HG03097 (cell line): ENCODE measurements around the gene LILRB3.
"Not testable (repeated sequence)": the region's sequence is repeated elsewhere in the genome, so short reads cannot be mapped to it uniquely, and the experiment has no call there.

Source experiments
- ATAC-seq: cut with Tn5 transposase; IDR thresholded peaks from one replicate; pipeline ENCODE4 v1.9.1; 2021; ENCODE audit not compliant: unreplicated experiment, low FRiP score

The LILRB3 gene

GRCh38 chr19:54214217-54214616 lies 8.6 kb downstream of the LILRB3 start:
- ATAC-seq, result not testable (repeated sequence)

DNA sequence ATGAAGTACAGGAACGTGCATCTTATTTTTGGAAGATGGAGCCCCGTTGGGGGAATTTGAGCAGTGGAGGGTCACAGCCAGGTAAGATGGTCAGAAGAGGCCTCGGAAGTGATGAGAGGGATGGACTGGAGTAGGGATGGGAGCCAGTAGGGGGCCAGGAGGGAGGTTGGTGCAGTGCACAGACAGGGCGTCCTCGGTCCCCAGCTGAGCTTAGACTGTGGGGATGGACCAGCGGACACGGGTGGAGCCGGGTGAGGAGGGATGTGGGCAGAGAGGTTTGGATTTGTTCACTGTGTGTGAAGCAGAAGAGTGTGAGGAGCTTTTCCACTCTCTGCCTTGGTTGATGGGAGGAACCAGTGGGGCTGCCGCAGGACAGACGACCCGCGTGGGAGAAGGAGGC lies 11.6 kb downstream of the LILRB3 start:
- no peak for ATAC-seq

DNA sequence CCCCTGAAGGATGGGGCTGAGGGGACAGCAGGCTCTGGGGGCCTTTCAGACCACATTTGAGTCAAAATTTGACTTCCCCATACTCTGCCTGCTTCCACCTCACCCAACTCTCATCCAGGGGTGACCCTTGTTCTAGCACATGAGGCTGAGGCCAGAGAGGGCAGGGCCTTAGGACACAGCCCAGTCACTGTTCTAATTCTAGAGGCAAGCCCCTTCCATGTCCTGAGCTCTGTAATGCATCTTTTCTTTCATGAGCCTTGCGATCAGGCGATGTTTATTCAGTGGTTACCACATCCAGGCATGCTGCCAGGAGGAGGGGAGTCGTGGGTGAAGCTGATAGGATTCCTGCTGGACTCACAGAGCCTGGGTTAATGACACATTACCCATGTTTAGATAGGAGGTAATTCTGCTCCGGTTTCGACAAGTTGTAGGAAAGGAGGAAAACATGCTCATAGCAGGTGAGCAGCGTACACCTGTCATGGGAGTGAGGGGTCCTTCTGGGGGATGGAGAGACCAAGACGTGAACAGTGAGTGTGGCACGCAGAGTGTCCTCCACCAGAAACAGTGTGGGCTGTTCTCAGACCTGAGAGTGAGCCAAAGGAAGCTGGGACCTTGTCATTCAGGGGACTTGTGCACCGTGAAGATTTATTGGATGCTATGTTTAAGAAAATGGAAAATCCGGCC lies 12.9 kb downstream of the LILRB3 start:
- no peak for ATAC-seq

GRCh38 chr19:54209058-54209810 lies 13.6 kb downstream of the LILRB3 start:
- no peak for ATAC-seq

DNA sequence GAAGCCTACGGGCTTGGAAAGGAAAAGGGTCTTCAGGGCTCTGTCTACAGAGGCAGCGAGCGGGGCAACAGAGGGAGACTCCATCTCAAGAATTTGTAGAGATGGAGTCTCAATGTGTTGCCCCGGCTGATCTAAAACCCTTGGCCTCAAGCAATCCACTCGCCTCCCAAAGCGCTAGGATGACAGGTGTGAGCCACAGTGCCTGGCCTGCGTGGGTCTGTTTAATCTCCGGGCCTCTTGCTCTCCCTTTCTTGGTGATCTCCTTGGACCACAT lies 14.1 kb downstream of the LILRB3 start:
- no peak for ATAC-seq

DNA sequence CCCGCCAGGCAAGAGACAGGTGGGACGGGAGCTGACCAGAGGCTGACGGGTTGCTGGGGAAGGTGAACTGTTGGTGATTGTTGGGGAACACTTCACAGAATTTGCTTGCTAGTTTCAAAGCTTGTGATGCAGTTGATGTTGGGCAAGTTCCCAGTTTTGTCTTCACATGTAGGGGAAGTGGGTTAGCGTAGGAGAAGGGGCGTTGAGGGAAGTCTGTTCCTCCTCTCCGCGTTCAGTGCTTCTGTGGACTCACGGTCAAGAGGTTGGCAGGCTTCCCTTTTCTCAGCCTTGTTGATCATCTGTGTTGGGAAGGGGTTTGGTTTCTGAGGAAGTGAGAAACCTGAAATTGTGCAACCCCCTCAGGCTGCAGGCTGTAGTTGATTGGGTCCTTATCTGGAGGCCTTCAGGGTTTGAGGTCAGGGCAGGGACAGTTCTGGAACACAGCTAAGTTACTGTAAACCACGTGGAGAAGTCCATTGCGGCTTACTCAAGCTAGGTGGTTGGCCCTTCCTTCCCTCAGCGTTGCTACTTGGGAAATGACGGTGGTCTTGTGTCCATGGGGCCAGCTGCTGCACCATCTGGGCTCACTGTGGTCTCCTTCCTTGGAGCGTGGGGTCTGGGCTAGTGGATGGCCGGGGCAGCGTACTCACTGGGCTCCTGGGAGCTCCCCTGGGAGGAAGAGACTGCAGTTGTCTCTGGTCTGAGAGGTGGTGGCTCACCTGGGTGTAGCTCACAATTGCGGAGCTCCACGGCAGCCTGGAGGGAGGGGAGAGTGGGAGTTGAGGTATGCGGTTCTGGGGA lies 14.6 kb downstream of the LILRB3 start:
- ATAC-seq, result peak; percentile 40

- no peak for ATAC-seq
These were observed 15.2 kb downstream of the LILRB3 start for GRCh38 chr19:54207676-54207982.

DNA sequence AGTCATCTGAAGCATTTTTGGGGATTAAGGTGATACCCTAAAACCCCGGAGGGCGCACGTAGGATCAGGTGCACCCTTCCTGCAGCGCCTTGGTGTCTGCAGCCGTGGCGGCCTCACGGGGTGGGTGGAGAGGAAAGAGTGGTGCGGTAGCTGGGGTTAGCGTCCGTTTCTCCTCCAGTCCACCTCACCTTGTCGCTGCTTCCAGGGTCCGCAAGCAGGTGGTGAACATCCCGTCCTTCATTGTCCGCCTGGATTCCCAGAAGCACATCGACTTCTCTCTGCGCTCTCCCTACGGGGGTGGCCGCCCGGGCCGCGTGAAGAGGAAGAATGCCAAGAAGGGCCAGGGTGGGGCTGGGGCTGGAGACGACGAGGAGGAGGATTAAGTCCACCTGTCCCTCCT lies 15.6 kb downstream of the LILRB3 start:
- ATAC-seq, result not testable (repeated sequence)

- no peak for ATAC-seq
These were observed 16.0 kb downstream of the LILRB3 start for GRCh38 chr19:54206831-54207177.

GRCh38 chr19:54206030-54206830 lies 16.6 kb downstream of the LILRB3 start:
- ATAC-seq, result no peak

- ATAC-seq, result no peak
These were observed 17.9 kb downstream of the LILRB3 start for GRCh38 chr19:54204767-54205468.

GRCh38 chr19:54203151-54203611 lies 19.6 kb downstream of the LILRB3 start:
- no peak for ATAC-seq

DNA sequence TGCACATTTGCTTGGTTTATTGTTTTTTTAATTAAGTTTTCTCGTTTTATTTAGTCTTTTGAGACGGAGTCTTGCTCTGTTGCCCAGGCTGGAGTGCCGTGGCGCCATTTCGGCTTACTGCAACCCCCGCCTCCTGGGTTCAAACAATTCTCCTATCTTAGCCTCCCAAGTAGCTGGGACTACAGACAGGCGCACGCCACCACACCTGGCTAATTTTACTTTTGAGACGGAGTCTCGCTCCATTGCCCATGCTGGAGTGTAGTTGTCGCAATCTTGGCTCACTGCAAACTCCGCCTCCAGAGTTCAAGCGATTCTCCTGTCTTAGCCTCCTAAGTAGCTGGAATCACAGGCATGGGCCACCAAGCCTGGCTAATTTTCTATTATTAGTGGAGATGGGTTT lies 20.8 kb downstream of the LILRB3 start:
- no peak for ATAC-seq

DNA sequence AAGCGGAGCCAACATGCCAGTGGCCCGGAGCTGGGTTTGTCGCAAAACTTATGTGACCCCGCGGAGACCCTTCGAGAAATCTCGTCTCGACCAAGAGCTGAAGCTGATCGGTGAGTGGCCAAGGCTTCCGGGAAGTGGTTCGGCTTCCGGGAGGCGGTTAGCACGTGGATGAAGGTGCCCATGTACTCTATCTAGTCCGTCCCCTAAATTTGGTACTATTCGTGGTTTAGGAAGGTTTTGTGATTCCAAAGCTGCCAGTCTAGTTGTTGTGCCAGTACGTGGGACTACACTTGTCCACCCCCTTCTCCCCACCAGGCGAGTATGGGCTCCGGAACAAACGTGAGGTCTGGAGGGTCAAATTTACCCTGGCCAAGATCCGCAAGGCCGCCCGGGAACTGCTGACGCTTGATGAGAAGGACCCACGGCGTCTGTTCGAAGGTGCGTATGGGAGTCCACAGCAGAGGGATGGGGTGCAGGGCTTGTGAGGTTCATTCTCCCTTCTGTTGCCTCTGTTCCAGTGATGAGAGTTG lies 21.6 kb downstream of the LILRB3 start:
- no peak for ATAC-seq

- ATAC-seq, result no peak
These were observed 23.4 kb downstream of the LILRB3 start for GRCh38 chr19:54199401-54199800.

GRCh38 chr19:54197121-54197520 lies 25.7 kb downstream of the LILRB3 start:
- no peak for ATAC-seq

GRCh38 chr19:54196536-54196935 lies 26.3 kb downstream of the LILRB3 start:
- ATAC-seq, result no peak

DNA sequence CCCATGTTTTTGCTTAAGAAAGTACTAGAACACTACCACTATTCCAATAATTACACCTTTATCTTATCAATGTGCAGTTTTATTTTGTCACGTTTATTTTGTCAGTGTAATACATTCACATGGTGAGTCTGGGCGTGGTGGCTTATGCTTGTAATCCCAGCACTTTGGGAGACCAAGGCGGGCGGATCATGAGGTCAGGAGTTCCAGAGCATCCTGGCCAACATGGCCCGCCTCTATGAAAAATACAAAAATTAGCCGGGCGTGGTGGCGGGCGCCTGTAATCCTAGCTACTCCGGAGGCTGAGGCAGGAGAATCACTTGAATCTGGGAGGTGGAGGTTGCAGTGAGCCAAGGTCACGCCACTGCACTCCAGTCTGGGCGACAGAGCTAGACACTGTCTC lies 28.3 kb downstream of the LILRB3 start:
- ATAC-seq, result not testable (repeated sequence)

DNA sequence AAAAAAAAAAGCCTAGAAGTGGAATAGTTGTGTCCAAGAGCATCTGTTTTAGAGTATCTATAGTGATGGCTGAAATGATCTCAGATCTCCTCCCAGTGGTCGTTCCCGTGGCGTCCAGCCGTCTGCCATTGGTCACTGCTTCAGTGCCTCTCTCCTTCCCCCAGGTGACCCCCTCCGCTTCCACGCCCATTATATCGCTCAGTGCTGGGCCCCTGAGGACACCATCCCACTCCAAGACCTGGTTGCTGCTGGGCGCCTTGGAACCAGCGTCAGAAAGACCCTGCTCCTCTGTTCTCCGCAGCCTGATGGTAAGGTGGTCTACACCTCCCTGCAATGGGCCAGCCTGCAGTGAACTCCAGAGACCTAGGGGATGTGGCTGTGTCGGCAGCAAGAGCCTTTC lies 29.8 kb downstream of the LILRB3 start:
- no peak for ATAC-seq

GRCh38 chr19:54191811-54192453 lies 30.9 kb downstream of the LILRB3 start:
- ATAC-seq, result no peak
